CD14-positive monocyte (primary cell): Measurements from ENCODE around the gene GRIN2A. TPM values are rescaled to one million over a fixed set of nuclear protein-coding genes. Genes with fewer than 3 reads are reported as not detected.

Experiments
- DNase-seq, 3 donors: peaks; one replicate each; pipeline ENCODE4 v3.0.0-alpha.2; 2011 to 2022
- H2AFZ ChIP-seq: 2 replicates; pipeline ENCODE4 v1.6.0; 2012; ENCODE audit warnings: mild to moderate bottlenecking, low read depth, low read length, inconsistent platforms; ENCODE audit not compliant: insufficient read depth, poor library complexity, severe bottlenecking
- H3K27ac ChIP-seq, 2 donors: 1 replicate in 1 of 2; 2 replicates in 1 of 2; pipeline ENCODE4 v1.5.1; 2012 to 2013; ENCODE audit warnings: low read length in 2 of 2, control low read depth in 1 of 2, inconsistent platforms in 1 of 2, low read depth in 1 of 2, mild to moderate bottlenecking in 1 of 2
- H3K27me3 ChIP-seq, 2 donors: one replicate each; pipeline versions ENCODE4 v1.6.0 to v1.6.1; 2011 to 2013; ENCODE audit warnings: low read length in 2 of 2; ENCODE audit not compliant: control insufficient read depth in 2 of 2, insufficient read depth in 2 of 2
- H3K36me3 ChIP-seq, 2 donors: replicated peaks in 1 of 2; 1 replicate in 1 of 2; 2 replicates in 1 of 2; pipeline versions ENCODE4 v1.5.1 to v1.6.1; 2012 to 2013; ENCODE audit warnings: low read length in 2 of 2, control low read depth in 1 of 2, inconsistent platforms in 1 of 2, mild to moderate bottlenecking in 1 of 2; ENCODE audit not compliant: insufficient read depth in 2 of 2, control insufficient read depth in 1 of 2
- H3K4me1 ChIP-seq, 2 donors: 1 replicate in 1 of 2; 2 replicates in 1 of 2; pipeline versions ENCODE4 v1.5.1 to v1.6.1; 2012 to 2013; ENCODE audit warnings: low read length in 2 of 2, control low read depth in 1 of 2, inconsistent platforms in 1 of 2, mild to moderate bottlenecking in 1 of 2, moderate library complexity in 1 of 2; ENCODE audit not compliant: insufficient read depth in 2 of 2, control insufficient read depth in 1 of 2
- H3K4me2 ChIP-seq: replicated peaks from 2 replicates; pipeline ENCODE3; 2012; ENCODE audit warnings: low read length, moderate library complexity, mild to moderate bottlenecking; ENCODE audit not compliant: poor library complexity, severe bottlenecking; ENCODE audit errors: extremely low read depth
- H3K4me3 ChIP-seq, 3 experiments: fragments of 200-600 bp in 1 of 3; sonication (generic) in 1 of 3; replicated peaks in 1 of 3; 1 replicate in 2 of 3; 2 replicates in 1 of 3; pipeline ENCODE4 v1.5.1; 2011 to 2013; ENCODE audit warnings: low read length in 3 of 3, mild to moderate bottlenecking in 3 of 3, control low read depth in 2 of 3, low read depth in 2 of 3, inconsistent platforms in 1 of 3, moderate library complexity in 1 of 3
- H3K79me2 ChIP-seq: 2 replicates; pipeline ENCODE4 v1.6.0; 2012; ENCODE audit warnings: mild to moderate bottlenecking, control low read depth, inconsistent platforms, low read length, moderate library complexity; ENCODE audit not compliant: insufficient read depth
- H3K9ac ChIP-seq: 2 replicates; pipeline ENCODE4 v1.6.0; 2017; ENCODE audit warnings: low read length, mild to moderate bottlenecking; ENCODE audit not compliant: insufficient read depth, poor library complexity, severe bottlenecking
- H3K9me3 ChIP-seq, 2 donors: replicated peaks in 1 of 2; 1 replicate in 1 of 2; 2 replicates in 1 of 2; pipeline versions ENCODE4 v1.5.1 to v1.6.1; 2012 to 2013; ENCODE audit warnings: low read length in 2 of 2, control low read depth in 1 of 2; ENCODE audit not compliant: control insufficient read depth in 1 of 2, insufficient read depth in 1 of 2
- H4K20me1 ChIP-seq: 2 replicates; pipeline ENCODE4 v1.6.0; 2012; ENCODE audit warnings: mild to moderate bottlenecking, low read length, control low read depth, moderate library complexity; ENCODE audit not compliant: insufficient read depth
- H3K27ac Mint-ChIP-seq, 7 donors: one replicate each; pipeline ENCODE4 v1.8.0; 2020; ENCODE audit warnings: mild to moderate bottlenecking in 7 of 7, mixed read lengths in 7 of 7, moderate library complexity in 6 of 7, inconsistent platforms in 2 of 7
- H3K27me3 Mint-ChIP-seq, 3 donors: one replicate each; pipeline ENCODE4 v1.8.0; 2021 to 2022; ENCODE audit warnings: low read depth in 3 of 3, mild to moderate bottlenecking in 3 of 3, mixed read lengths in 3 of 3, moderate library complexity in 3 of 3, inconsistent platforms in 1 of 3
- H3K36me3 Mint-ChIP-seq, 2 donors: one replicate each; pipeline ENCODE4 v1.8.0; 2020; ENCODE audit warnings: mixed read lengths in 2 of 2, inconsistent platforms in 1 of 2, mild to moderate bottlenecking in 1 of 2
- H3K4me1 Mint-ChIP-seq: one replicate; pipeline ENCODE4 v1.8.0; 2020; ENCODE audit warnings: mild to moderate bottlenecking, mixed read lengths
- H3K4me3 Mint-ChIP-seq, 2 donors: one replicate each; pipeline ENCODE4 v1.8.0; 2020; ENCODE audit warnings: mild to moderate bottlenecking in 2 of 2, mixed read lengths in 2 of 2, moderate library complexity in 1 of 2
- H3K9me3 Mint-ChIP-seq, 7 donors: one replicate each; pipeline ENCODE4 v1.8.0; 2020 to 2022; ENCODE audit warnings: mixed read lengths in 7 of 7, mild to moderate bottlenecking in 6 of 7, moderate library complexity in 6 of 7, inconsistent platforms in 2 of 7
- CTCF ChIP-seq: fragments of 200-600 bp; IDR thresholded peaks from one replicate; pipeline ENCODE4 v1.8.0; 2022; ENCODE audit warnings: antibody characterized with exemption, mild to moderate bottlenecking
- WGBS: methylation state at CpG from one replicate; pipeline ENCODE4 v1.1.5; 2013; ENCODE audit warnings: missing lambda C conversion rate; ENCODE audit not compliant: insufficient coverage; 5-methylcytosine and 5-hydroxymethylcytosine counted together
- intact Hi-C, 2 donors: fragments of 100-400 bp; cut with micrococcal nuclease; formaldehyde crosslinking; loops; one replicate each; pipeline versions ENCODE4 v1.15.0 to v1.15.1; 2023
- polyA plus RNA-seq, 3 donors: library from polyadenylated mRNA; depleted of rRNA in 1 of 3; unstranded in 2 of 3; stranded (reverse) in 1 of 3; fragments of 300-500 nt in 2 of 3; fragments of >200 nt in 1 of 3; fragmentation: Illumina TruSeq in 2 of 3; gene quantifications; 1 replicate in 2 of 3; 2 replicates in 1 of 3; pipeline ENCODE4 v1.2.3, GENCODE V29; 2012 to 2021

Gene GRIN2A
- polyA plus RNA-seq, 3 donors, result not detected

- Histone ChIP-seq H4K20me1 (no peaks in the 10 kb centered on the region), H3K4me2 (no peak overlapping the region), H2AFZ (no peak overlapping the region), H3K9me3 (peaks cover 0 to 6% of the 10 kb centered on the region in 2 donors), H3K27me3 (peaks cover 24 to 39% of the 10 kb centered on the region in 2 donors), H3K79me2 (no peaks in the 10 kb centered on the region), H3K36me3 (no peaks in the 10 kb centered on the region), H3K4me1 (peaks cover 0 to 4% of the 10 kb centered on the region in 2 donors), H3K9ac (no peak overlapping the region), H3K4me3 (no peak overlapping the region), H3K27ac (no peak overlapping the region)
- no peak overlapping the region for H3K4me3 Mint-ChIP-seq
- peaks cover 7% of the 10 kb centered on the region for H3K4me1 Mint-ChIP-seq
- WGBS, result 84% methylated on average over 3 of the region's 3 CpGs
- TF ChIP-seq CTCF, result no peak
- DNase-seq, result no peak
- H3K9me3 Mint-ChIP-seq, result peaks cover 0 to 12% (median 7%) of the 10 kb centered on the region in 7 donors
- intact Hi-C loops, result no loop called here
- no peak overlapping the region for H3K27ac Mint-ChIP-seq
- peaks cover 38 to 52% (median 40%) of the 10 kb centered on the region in 3 donors for H3K27me3 Mint-ChIP-seq
- H3K36me3 Mint-ChIP-seq, result no peaks in the 10 kb centered on the region
Measured at GRCh38 chr16:10178526-10178925, 3.7 kb downstream of the GRIN2A start.

- Mint-ChIP-seq H3K4me3 (no peak overlapping the region), H3K27me3 (peaks cover 34 to 48% (median 35%) of the 10 kb centered on the region in 3 donors), H3K27ac (no peak overlapping the region), H3K4me1 (peaks cover 7% of the 10 kb centered on the region), H3K9me3 (peaks cover 0 to 12% (median 7%) of the 10 kb centered on the region in 7 donors), H3K36me3 (no peaks in the 10 kb centered on the region)
- no peak for TF ChIP-seq CTCF
- Histone ChIP-seq H3K36me3 (no peaks in the 10 kb centered on the region), H3K27me3 (peaks cover 21 to 34% of the 10 kb centered on the region in 2 donors), H3K79me2 (no peaks in the 10 kb centered on the region), H3K9ac (no peak overlapping the region), H4K20me1 (no peaks in the 10 kb centered on the region), H3K4me3 (no peak overlapping the region), H3K4me1 (peaks cover 0 to 4% of the 10 kb centered on the region in 2 donors), H2AFZ (no peak overlapping the region), H3K9me3 (peaks cover 0 to 6% of the 10 kb centered on the region in 2 donors), H3K27ac (no peak overlapping the region), H3K4me2 (no peak overlapping the region)
- intact Hi-C loops, result no loop called here
- WGBS, result 90% methylated on average over 2 of the region's 2 CpGs
- DNase-seq, result no peak
Measured at GRCh38 chr16:10178080-10178479, 4.1 kb downstream of the GRIN2A start.
